ENCODE results near the gene SLC27A5.
"Not testable (repeated sequence)": the region's sequence is repeated elsewhere in the genome, so short reads cannot be mapped to it uniquely, and the experiment has no call there.

SLC27A5 gene

DNA sequence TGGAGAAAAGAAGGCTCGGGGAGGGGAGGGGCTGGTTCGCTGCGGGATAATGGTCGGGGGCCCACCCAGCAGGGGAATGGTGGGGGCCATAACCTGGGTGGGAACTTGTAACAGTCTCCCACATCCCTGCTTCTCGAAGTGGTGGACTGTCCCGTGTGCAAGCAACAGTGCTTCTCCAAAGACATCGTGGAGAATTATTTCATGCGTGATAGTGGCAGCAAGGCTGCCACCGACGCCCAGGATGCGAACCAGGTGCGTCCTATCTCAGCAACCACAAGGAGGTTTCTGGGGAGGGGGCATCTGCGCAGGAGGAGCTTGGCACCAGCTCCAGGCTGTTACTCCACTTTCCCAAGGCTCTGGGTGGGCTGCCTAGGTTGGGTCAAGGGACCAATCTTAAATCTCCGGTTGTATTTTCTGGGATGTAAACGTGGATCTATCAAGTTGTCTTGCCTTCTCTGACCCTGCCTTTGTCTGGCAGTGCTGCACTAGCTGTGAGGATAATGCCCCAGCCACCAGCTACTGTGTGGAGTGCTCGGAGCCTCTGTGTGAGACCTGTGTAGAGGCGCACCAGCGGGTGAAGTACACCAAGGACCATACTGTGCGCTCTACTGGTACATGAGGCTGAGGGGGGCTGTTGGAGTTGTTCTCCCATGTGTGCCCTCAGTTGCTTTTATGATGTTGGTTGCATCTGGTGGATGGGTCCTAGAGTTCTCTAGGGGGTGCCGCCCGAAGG, 33.7 kb upstream of the SLC27A5 start:
- DNase-seq (ENCODE audit: insufficient read length, low spot score) (no peak), FAIRE-seq (no peak)
- TF ChIP-seq SPI1 (IDR thresholded peaks at IDR 0.05; ENCODE audit: low read depth, low read length) (no peak), TAF1 (IDR thresholded peaks at IDR 0.05; ENCODE audit: low read depth, low read length) (no peak), PAX5 (IDR thresholded peaks at IDR 0.05; ENCODE audit: insufficient read depth, low read length, severe bottlenecking) (no peak), POLR2A (IDR thresholded peaks at IDR 0.05; ENCODE audit: low read depth, low read length) (0 out of 2 replicates have a peak, but pooled peaks have one; percentile 19), POU2F2 (IDR thresholded peaks at IDR 0.05; ENCODE audit: low read depth, low read length) (no peak)

DNA sequence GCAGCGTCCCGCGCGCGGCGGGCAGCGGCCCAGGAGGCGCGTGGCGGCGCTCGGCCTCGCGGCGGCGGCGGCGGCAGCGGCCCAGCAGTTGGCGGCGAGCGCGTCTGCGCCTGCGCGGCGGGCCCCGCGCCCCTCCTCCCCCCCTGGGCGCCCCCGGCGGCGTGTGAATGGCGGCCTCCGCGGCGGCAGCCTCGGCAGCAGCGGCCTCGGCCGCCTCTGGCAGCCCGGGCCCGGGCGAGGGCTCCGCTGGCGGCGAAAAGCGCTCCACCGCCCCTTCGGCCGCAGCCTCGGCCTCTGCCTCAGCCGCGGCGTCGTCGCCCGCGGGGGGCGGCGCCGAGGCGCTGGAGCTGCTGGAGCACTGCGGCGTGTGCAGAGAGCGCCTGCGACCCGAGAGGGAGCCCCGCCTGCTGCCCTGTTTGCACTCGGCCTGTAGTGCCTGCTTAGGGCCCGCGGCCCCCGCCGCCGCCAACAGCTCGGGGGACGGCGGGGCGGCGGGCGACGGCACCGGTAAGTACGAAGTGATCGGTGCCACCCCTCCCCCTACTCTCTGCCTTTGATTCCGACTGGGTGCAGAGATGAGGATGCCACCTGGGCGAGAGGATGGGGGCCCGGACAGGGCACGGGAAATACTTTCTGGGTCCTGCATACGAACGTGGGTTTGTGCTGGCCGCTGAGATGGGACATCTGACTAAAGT, 32.9 kb upstream of the SLC27A5 start:
- FAIRE-seq, result no peak

DNA sequence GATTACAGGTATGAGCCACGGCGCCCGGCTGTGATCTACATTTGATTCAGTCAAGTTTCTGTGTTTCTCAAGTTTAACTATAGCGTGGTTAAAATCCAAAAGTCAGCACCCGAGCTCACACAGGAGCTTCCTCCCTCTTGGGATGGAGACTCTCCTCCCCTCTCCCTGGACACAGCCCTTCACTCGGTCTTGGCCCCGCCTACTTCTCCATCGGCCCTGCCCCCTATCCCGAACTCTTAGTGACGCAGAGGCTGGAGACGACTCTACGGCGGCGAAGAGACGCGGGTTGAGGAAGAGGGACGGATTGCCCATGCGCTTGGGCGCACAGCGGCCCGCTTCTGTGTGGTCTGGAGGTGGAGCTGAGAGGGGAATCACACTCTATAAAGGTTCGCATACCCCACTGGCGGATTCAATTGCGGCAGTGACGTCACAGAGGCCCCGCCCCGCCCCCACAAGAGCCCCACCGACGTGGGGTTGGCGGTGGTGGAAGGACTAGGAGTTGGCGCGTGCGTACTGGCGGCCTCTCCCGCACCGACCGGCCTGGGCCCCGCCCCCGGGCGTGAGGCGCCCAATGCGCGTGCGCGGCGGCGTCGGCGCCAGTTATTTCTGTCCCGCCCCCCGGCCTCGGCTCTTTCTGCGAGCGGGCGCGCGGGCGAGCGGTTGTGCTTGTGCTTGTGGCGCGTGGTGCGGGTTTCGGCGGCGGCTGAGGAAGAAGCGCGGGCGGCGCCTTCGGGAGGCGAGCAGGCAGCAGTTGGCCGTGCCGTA, 32.2 kb upstream of the SLC27A5 start, which contains the start of gene TRIM28:
Gene TRIM28, plus strand, starts transcription at position 239 of the 765 bp plus-strand sequence. CDS start 694 bp downstream, outside the sequence.
- DNase-seq (ENCODE audit: insufficient read length, low spot score) (peak; percentile 99), FAIRE-seq (peak; percentile 97)

More for the DNA sequence above, 32.9 kb upstream of the SLC27A5 start:
- DNase-seq (ENCODE audit: insufficient read length, low spot score), result peak; percentile 95
- TF ChIP-seq POU2F2 (IDR thresholded peaks at IDR 0.05; ENCODE audit: low read depth, low read length) (no peak), PAX5 (IDR thresholded peaks at IDR 0.05; ENCODE audit: insufficient read depth, low read length, severe bottlenecking) (no peak), POLR2AphosphoS5 (IDR thresholded peaks at IDR 0.05; ENCODE audit: low read depth, low read length) (no peak), SPI1 (IDR thresholded peaks at IDR 0.05; ENCODE audit: low read depth, low read length) (no peak), POLR2A (IDR thresholded peaks at IDR 0.05; ENCODE audit: low read depth, low read length) (no peak; the same call in 1 of the 2 replicates), TAF1 (IDR thresholded peaks at IDR 0.05; ENCODE audit: low read depth, low read length) (no peak)

DNA sequence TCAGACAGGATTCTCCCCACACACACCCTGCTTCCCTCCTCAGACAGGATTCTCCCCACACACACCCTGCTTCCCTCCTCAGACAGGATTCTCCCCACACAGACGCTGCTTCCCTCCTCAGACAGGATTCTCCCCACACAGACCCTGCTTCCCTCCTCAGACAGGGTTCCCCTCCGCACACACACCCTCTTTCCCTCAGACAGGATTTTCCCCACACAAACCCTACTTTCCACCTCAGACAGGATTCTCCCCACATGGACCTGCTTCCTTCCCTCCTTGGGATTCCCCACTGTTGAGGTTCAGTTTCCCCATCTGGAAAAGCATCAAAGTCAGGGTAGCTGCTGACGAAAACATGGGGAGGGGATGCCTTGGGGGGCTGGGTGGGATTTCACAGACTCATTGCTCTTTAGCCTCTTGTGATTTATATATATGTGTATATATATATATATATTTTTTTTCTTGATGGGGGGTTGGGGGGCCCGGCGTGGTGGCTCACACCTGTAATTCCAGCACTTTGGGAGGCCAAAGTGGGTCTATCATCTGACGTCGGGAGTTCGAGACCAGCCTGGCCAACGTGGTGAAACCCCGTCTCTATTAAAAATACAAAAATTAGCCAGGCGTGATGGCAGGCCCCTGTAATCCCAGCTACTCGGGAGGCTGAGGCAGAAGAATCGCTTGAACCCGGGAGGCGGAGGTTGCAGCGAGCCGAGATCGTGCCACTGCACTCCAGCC, 31.0 kb upstream of the SLC27A5 start:
- not testable (repeated sequence) for FAIRE-seq; DNase-seq (ENCODE audit: insufficient read length, low spot score)

More for the DNA sequence above, 32.2 kb upstream of the SLC27A5 start, which contains the start of gene TRIM28:
- TF ChIP-seq POU2F2 (IDR thresholded peaks at IDR 0.05; ENCODE audit: low read depth, low read length) (peak; percentile 78), SPI1 (IDR thresholded peaks at IDR 0.05; ENCODE audit: low read depth, low read length) (no peak), TAF1 (IDR thresholded peaks at IDR 0.05; ENCODE audit: low read depth, low read length) (peak; percentile 85), PAX5 (IDR thresholded peaks at IDR 0.05; ENCODE audit: insufficient read depth, low read length, severe bottlenecking) (no peak), POLR2AphosphoS5 (IDR thresholded peaks at IDR 0.05; ENCODE audit: low read depth, low read length) (peak; percentile 95), POLR2A (IDR thresholded peaks at IDR 0.05; ENCODE audit: low read depth, low read length) (peak; percentile 80)

DNA sequence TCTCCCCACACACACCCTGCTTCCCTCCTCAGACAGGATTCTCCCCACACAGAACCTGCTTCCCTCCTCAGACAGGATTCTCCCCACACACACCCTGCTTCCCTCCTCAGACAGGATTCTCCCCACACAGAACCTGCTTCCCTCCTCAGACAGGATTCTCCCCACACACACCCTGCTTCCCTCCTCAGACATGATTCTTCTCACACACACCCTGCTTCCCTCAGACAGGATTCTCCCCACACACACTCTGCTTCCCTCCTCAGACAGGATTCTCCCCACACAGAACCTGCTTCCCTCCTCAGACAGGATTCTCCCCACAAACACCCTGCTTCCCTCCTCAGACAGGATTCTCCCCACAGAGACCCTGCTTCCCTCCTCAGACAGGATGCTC, 27.4 kb upstream of the SLC27A5 start:
- not testable (repeated sequence) for FAIRE-seq; DNase-seq (ENCODE audit: insufficient read length, low spot score)

DNA sequence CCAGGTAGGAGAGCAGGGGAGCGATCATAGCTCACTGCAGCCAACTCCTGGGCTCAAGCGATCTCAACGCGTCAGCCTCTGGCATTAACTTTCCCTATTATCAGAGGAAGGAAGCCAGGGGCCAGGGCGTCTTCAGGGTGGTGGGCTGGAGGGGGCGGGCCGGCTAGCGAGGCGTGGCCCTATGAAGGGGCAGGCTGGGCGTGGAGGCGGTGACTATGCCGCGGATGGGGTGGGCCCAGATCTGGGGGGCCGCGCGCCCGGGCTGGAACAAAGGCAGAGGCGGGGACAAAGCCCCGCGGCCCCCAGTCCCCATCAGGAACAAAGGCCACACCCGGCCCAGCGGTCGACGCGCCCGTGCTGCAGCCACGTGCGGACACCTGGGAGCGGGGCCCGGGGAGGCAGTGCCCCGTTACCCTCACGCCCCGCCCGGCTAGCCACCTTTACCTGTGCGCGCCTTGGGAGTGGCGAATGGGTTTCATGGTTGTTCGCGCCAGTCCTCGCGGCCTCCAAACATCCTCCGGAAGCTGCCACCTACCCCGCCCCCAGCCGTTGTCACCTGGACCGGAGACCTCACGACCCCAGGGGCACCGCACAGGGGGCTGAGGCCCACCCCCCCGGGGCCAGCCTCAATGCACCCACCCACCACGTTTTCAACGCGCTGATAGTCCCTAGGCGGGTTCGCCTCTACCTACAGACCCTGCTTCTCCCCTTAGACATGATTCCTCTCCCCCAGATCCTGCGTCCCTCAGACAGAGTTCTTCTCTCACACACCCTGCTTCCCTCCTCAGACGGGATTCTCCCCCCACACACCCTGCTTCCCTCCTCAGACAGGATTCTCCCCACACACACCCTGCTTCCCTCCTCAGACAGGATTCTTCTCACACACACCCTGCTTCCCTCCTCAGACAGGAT, 26.7 kb upstream of the SLC27A5 start:
- FAIRE-seq, result no peak
- DNase-seq (ENCODE audit: insufficient read length, low spot score), result no peak
- TF ChIP-seq POU2F2 (IDR thresholded peaks at IDR 0.05; ENCODE audit: low read depth, low read length), result no peak
- no peak for TF ChIP-seq POLR2A (IDR thresholded peaks at IDR 0.05; ENCODE audit: low read depth, low read length)
- no peak for TF ChIP-seq POLR2AphosphoS5 (IDR thresholded peaks at IDR 0.05; ENCODE audit: low read depth, low read length)
- no peak for TF ChIP-seq SPI1 (IDR thresholded peaks at IDR 0.05; ENCODE audit: low read depth, low read length)
- TF ChIP-seq TAF1 (IDR thresholded peaks at IDR 0.05; ENCODE audit: low read depth, low read length), result no peak
- no peak for TF ChIP-seq PAX5 (IDR thresholded peaks at IDR 0.05; ENCODE audit: insufficient read depth, low read length, severe bottlenecking)

DNA sequence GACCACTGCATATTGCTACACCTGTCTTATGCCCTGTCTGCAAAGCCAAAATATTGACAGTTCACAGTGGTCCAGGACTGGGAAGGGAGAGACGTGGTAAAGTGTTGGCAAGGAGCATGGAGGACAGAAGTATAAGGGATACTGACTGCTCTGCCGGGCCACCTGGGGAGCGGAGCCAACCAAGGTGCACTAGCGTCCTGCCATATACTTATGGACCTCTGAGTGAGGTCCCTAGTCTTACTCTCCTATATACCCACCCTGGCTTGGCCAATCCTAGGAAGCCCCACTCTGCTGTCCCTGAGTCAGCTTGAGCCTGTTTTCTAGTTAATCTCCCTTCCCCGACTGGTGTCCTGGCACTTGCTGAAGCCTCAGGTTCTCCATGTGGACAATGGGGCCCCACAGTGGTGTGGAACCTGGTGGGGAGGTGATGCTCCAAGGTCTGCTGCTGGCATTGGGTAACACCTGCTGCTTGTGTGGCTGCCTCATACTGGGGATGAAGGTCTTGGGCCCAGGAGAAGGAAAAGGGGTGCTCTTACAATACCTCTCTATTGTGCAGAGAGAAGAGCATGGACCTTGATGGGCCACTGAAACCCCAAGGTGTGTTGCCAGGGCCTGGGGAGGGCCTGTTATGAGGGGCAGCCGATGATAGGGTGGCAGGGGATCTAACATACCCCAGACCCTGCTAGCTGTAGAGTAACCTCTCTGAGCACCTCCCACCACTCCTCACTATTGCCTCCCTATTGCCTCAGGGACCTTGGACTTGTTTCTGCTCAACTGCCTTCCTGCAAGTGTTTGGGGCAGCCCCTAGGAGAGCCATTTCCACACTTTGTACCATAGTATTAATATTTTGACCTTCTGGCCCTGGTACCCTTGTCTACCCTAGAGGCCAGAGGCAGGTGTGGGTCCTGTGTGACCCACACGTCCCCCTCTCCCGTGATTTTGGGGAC, 25.3 kb upstream of the SLC27A5 start:
- DNase-seq (ENCODE audit: insufficient read length, low spot score), result no peak
- FAIRE-seq, result no peak
- TF ChIP-seq POU2F2 (IDR thresholded peaks at IDR 0.05; ENCODE audit: low read depth, low read length) (no peak), PAX5 (IDR thresholded peaks at IDR 0.05; ENCODE audit: insufficient read depth, low read length, severe bottlenecking) (no peak), TAF1 (IDR thresholded peaks at IDR 0.05; ENCODE audit: low read depth, low read length) (no peak), SPI1 (IDR thresholded peaks at IDR 0.05; ENCODE audit: low read depth, low read length) (no peak), POLR2A (IDR thresholded peaks at IDR 0.05; ENCODE audit: low read depth, low read length) (no peak), POLR2AphosphoS5 (IDR thresholded peaks at IDR 0.05; ENCODE audit: low read depth, low read length) (no peak)

DNA sequence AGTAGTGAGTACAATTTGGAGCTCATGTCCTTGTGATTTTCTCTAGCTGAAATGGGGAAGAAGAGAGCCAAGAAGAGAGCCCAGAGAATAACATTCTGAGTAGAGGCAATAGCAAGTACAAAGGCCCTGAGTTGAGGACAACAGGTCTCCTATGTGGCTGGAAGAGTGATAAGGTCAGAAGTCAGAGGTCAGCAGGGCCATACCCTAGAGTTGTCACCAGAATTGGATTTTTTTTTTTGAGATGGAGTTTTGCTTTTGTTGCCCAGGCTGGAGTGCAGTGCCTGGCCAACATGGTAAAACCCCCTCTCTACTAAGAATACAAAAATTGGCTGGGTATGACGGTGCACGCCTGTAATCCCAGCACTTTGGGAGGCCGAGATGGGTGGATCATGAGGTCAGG, 24.1 kb upstream of the SLC27A5 start:
- TF ChIP-seq SPI1 (IDR thresholded peaks at IDR 0.05; ENCODE audit: low read depth, low read length) (no peak), POLR2A (IDR thresholded peaks at IDR 0.05; ENCODE audit: low read depth, low read length) (no peak), PAX5 (IDR thresholded peaks at IDR 0.05; ENCODE audit: insufficient read depth, low read length, severe bottlenecking) (no peak), POU2F2 (IDR thresholded peaks at IDR 0.05; ENCODE audit: low read depth, low read length) (no peak), POLR2AphosphoS5 (IDR thresholded peaks at IDR 0.05; ENCODE audit: low read depth, low read length) (no peak), TAF1 (IDR thresholded peaks at IDR 0.05; ENCODE audit: low read depth, low read length) (no peak)
- FAIRE-seq, result no peak
- no peak for DNase-seq (ENCODE audit: insufficient read length, low spot score)

Measured in GM12891 (cell line).